ENCODE measurements around the gene SMIM8.

- TF ChIP-seq, protein P1, sequence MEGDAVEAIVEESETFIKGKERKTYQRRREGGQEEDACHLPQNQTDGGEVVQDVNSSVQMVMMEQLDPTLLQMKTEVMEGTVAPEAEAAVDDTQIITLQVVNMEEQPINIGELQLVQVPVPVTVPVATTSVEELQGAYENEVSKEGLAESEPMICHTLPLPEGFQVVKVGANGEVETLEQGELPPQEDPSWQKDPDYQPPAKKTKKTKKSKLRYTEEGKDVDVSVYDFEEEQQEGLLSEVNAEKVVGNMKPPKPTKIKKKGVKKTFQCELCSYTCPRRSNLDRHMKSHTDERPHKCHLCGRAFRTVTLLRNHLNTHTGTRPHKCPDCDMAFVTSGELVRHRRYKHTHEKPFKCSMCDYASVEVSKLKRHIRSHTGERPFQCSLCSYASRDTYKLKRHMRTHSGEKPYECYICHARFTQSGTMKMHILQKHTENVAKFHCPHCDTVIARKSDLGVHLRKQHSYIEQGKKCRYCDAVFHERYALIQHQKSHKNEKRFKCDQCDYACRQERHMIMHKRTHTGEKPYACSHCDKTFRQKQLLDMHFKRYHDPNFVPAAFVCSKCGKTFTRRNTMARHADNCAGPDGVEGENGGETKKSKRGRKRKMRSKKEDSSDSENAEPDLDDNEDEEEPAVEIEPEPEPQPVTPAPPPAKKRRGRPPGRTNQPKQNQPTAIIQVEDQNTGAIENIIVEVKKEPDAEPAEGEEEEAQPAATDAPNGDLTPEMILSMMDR (IDR thresholded peaks at IDR 0.05; ENCODE audit: low read length), result peak; percentile 64
- no peak for TF ChIP-seq EZH2 (IDR thresholded peaks at IDR 0.05; ENCODE audit: borderline replicate concordance, low read length)
Observed at GRCh38 chr6:87277123-87277522, 45.3 kb upstream of the SMIM8 start.

Measured in OCI-LY1 (cell line).